ENCODE data around the gene DIDO1. TPM values are rescaled to one million over a fixed set of nuclear protein-coding genes. Genes with fewer than 3 reads are reported as not detected.

Gene DIDO1
- total RNA-seq, 1 donor from 2014 or later = 33.2 TPM

DNA sequence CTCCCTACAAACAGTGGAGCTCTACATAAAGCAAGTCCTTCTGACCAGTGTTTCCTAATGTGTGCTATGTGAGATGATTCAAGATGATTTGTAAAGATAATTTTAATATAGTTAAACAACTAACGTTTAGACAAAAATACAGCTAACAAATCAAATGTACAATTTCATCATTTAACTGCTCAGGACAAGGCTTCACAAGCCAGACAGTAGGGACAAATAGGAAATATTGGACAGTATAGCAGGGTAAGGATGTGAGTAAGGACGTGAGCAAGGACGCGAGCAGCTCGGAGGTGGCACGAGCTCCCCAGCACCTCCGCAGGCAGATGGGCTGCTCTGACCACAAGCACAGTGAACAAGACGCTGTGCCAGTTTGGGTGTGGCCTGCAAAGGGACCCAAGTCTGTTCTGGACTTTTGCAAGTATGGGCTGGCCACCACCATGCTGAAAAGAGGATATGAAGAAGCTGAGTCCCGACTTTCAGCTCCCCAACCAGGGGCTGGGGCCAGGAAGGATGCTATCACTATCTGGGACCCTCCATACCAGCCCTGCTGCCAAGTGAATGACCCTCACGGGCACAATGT is 14.5 kb downstream of the DIDO1 start:
- DNase-seq (ENCODE audit: low read depth, low spot score) = no peak

DNA sequence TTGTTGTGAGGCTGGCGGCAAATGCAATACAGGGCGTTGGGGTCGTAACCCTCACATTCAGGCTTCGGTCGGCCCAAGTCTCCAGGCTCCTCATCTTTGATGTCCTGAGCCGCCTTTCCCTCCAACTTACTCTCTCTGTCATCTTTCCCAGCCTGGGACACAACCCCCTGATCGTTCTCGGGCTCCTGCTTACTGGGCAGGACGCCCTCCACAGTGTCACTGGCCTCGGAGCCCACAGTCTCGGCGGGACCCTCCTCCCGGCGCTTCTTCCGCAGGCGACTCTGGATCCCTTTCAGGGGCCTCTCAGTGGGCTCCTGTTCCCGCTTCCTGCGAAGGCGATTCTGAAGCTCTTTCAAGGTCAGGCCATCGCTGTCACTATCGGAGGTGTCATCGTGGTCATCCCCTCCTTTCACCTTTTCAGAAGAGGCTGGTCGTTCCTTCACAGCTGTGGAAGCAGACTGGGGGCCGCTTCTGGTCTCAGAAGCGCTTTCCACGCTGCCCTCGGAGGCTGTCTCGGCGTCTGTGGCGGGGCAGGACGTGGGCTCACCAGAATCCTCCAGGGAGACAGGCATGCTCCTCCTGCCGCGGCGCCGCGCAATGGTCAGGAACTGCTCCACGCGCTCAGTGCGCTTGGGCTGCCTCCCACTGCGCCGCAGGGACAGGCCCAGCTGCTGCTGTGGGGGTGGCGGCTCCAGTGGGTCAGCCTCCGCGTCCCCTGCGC is 15.4 kb downstream of the DIDO1 start:
- DNase-seq (ENCODE audit: low read depth, low spot score) = no peak

DNA sequence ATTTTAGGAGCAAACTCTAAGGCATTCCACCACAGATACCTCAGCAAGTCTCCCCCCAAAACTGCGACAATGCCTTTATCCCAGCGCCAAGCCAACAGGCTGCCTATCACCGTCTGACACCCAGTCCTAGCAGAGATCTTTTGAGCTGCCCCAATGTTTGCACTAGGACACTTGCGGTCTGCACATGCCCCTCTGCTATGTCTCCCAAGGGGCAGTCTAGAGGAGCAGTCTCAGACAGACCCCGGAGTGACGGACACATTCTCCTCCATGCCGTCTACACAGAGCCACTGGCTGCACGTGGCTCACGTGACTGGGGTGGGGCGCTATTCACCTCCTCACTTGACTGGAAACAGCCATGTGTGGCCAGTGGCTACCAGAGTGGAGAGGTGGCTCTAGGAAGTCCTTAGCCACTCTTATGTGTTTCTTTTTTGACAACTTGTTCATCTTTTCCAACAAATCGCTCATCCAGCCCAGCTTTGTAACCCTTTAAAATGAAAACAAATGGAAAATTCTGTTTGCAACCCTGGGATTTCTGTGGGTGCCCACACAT is 16.0 kb downstream of the DIDO1 start:
- DNase-seq (ENCODE audit: low read depth, low spot score) = no peak

DNA sequence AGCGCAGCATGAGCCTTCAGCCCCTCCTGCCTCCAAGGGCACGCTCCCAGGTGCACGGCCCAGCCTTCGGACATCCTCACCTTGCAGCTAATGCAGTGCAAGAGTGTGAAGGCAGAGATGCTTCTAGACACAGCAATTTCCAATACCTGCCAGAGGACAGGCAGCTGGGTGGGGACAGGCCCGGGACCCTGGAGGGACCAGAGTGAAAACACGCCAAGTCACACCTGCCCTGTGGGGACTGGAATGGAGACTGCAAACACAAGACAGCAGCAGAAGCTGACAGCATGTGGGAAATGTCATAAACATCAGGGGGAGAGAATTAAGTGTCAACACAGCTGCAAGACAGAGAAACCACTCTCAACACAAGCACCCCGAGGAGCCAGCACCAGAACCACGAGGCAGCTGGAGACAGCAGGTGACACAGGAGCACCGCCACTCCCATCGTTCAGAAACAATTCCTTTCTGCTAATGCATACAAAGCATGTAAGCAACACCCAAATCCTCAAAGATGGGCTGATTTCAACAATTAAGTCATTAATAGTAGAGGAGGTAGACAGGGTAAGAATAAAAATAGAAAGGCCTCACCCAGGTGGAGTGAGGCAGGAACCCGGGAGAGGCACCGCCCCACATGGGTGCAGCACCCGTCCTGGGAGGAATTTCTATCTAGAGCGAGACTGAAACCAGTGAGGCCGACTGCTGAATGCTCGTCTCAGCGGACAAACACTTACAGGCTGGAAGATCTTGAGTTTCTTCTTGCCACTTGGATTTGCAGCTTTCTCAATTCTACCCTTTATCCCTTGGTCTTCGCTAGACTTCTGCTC is 17.1 kb downstream of the DIDO1 start:
- no peak for DNase-seq (ENCODE audit: low read depth, low spot score)

DNA sequence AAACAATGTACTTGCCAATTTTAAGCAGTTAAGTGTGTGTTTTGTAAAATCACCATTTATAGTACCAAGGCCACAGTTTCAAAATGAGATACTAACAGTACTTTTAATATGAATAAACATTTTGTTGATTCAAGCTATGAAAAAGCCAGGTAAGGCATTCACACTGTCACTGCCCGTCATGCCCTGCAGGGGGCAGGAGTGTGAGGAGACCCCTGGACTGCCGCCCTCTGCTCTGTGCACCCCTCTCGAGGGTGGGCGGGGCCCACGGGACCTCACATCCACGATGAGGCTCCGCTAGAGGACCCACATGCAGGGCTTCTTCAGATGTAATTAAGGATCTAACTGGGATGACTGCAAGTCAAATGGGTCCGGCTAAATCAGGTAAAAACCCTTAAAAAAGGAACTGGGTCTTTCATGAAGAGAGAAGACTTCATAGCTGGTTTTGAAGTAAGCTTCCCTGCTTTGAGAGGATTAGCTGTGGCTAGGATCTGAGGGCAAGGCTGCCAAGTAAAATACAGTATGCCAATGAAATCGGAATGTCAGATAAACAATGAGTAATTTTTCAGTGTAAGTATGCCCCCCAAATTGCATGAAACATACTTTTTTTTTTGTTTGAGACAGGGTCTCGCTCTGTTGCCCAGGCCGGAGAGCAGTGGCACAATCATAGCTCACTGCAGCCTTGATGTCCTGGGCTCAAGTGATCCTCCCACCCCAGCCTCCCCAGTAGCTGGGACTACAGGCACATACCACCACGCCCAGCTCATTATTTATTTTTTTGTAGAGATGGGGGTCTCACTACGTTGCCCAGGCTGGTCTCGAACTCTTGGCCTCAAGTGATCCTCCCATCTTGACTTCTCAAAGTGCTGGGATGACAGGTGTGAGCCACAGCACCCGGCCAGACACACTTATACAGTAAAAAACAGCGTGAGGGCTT is 18.7 kb downstream of the DIDO1 start:
- no peak for DNase-seq (ENCODE audit: low read depth, low spot score)

DNA sequence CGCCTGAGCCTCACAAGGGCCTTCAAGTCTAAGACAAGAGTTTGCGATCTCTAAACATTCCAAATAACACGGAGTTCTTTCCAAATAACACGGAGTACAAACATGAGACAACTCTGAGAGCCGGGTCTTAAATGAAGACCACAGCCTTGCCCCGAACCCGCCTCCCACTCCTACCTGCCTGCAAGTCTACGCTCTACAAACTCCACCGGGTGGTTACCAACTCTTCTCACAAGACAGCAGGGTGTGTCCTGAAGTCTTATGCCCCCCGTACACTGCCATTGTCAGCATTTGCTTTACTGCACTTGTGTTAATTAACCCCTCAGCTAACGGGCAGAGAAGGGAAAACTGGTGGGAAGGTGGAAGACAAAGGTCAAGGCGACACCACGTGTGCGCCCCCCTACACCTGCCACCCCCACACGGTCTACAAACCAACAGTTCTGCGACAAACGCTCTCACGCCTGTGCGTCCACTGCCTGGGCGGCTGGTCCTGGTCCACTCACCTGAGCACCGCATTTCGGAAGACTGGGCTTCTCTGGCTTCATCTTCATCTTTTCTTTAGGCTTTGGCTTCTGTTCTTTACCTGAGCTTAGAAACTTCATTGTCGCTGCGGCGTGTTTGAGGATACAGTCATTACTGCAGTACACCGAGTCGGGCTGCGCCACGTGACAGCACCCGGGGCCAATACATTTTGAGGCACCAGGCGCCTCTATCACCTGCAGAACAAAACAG is 19.5 kb downstream of the DIDO1 start:
- no peak for DNase-seq (ENCODE audit: low read depth, low spot score)

DNA sequence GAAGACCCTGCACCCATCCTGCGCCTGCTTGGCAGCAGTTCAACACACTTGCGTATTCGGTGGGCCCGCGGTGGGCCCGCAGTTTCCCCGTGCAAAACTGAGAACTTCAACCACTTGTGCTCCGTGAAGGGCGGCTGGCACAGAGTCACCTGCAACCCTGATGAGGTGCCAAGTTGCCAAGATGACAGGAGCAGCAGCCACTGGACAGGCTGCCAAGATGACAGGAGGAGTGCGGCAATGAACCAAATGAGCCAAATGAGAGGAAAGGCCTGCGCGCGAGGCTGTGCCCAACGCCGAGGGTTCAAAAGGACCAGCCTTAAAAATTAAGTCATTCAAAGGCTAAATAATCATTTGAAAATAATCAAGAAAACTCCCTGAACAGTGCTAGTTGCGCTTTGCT is 20.1 kb downstream of the DIDO1 start:
- DNase-seq (ENCODE audit: low read depth, low spot score) = no peak

DNA sequence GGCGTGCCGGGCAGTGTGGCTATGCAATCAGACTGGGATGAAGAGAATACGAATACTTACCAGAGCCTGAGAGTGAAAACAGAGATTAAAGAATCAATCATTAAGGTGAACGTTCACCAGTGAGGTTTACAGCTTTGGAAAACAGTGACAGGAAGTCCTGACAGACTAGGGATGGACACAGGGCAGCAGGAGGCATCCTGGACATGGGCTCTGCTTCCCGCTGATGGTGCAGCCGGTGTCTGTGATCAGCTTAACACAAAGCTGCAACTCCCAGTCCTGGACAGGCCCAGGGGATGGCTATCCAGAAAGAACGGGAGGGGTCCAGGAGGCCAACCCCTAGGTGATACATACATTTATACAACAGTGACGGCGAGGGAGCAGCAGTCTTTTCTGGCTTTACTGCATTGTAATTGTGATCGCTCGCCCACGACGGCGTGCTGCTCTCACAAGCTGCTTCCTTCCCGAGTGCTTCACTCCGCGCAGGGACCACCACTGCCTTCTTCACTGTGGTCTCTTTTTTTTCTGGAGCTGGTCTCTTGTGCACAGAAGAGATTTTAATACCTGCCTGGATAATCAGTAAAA is 20.7 kb downstream of the DIDO1 start:
- DNase-seq (ENCODE audit: low read depth, low spot score) = no peak

DNA sequence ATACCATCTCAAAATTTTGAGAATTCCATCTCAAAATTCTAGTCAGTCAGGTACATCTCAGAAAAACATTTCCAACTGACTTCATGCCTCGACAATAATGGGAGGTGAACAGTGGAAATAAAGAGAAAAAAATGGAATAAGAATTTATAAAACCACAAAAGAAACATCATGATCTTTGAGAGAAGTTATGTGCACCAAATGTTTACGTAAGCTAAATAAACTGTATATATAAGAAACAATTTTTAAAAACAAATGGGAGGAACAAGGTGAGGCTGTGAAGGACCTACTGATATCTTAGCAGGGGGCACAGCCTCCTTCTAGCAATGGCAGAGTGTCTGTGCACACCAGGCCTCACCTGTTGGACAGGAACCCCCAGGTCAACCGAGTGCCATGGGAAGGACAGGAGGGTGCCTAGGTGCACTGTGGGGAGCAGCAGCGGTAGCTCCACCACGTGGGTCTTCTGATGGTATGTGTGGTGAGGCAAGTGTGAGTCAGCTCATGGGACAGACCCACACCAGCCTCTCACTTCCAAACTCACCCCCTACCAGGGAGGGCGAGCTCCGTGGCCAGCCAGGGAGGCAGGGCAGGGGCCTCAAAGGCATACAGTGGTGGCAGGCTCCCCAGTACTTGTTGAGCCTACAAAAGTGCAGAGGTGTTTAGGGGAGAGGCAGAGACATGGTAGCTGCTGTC is 23.2 kb downstream of the DIDO1 start:
- DNase-seq (ENCODE audit: low read depth, low spot score) = no peak

DNA sequence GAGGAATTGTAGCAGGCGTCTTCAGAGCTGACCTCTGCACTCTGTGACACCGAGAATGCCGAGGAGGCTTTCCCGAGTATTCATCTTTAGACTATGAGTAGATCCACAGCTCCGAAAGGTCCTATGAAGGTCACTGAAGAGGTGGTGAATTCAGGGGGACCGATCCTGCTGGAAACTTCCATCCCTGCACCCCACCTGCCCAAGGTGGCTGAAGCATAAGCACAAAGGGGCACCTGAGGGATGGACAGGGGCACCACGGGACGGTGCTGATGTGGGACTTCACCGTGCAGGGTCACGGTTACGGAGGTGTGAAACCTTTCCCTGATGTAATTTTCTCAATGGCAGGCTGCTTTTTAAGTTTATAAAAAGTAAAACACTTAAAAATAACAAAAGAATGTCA is 24.4 kb downstream of the DIDO1 start:
- no peak for DNase-seq (ENCODE audit: low read depth, low spot score)

DNA sequence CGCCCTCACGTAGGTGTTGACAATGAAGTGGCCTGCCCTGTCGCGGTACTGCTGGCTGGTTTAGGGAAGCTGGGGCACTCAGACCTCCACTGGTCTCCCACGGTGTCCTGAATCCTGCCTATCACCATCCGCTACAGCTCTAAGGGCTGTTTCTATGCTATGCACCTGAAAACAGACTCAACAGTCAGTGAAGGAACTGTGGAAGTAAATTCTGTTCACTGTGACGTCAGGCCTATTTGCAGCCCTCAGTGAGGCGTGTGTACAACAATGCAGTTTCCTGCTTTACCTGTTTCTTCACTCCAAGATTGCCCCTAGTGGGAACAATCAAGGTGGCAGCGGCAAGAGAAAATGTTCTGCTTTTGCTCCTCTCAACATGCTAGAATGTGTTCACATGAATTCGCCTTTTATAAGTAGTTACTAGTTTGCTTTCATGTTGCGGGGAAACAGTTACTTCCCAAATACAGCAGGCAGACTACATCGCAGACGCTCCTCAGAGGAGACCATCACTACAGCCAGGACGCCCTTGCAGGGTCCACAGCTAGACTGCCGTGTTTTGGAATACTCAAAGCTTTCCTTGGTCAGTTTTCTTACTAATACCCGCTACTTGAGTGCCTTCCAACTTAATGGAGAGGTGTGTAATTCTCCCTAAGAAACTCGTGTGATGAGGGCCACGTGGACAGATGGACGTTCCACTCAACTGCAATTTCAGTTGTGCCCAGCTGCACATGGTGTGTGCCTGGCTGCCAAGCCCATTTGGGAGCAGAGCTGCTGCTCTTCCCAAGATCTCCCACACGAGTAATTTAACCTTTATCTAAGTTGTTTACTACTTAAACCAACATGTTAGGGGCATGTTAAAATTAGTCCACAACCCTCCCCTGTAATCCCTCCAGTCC is 25.4 kb downstream of the DIDO1 start:
- DNase-seq (ENCODE audit: low read depth, low spot score) = no peak

DNA sequence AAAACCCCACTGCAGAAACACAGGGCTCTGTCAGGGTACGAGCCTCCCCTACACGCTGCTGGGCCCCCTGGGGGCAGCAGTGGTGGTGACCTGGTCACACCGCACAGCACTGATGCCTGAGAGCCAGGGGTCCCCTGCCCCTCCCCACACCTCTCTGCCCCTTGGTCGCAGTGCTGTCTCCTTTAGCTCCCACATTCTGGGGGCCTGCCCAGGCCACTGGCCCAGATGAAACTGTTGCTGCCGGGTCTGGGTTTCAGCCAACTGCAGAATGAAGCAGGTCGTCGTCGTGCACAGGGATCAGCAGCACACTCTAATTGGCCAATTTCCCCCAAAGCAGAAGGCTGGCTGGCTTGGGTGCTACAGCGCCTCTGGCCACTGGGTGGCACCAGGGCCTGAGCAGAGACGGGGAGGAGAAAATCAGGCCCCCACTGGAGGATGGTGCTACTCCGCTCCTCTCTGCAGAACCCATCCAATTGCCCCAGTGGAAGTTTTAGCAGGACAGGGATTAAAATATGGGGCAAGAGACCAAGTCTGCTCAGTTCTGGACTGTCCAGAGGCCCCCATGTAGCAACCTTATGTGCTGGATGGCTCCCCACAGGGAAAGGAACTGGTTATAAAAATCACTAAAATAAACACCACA is 26.1 kb downstream of the DIDO1 start:
- DNase-seq (ENCODE audit: low read depth, low spot score) = peak; percentile 15

DNA sequence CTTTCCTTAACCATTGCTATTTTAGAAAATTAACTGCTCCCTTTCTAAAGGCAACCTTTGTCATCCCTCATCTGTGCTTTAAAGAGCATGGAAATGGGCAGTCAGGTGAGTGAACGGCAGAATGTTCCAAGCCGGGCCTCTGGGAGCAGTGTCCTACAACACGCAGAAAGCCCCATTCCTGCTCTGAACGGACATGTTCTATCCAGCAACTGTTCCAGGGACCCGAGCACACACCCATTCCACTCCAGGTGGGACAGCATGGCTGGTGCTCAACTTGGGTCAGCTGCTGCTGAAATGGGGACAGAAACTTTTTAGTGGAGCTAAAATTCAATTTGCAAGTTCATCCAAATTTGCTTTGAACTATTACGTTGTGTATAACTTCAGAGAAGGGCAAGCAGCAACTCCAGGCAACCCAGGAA is 26.7 kb downstream of the DIDO1 start:
- DNase-seq (ENCODE audit: low read depth, low spot score) = no peak

DNA sequence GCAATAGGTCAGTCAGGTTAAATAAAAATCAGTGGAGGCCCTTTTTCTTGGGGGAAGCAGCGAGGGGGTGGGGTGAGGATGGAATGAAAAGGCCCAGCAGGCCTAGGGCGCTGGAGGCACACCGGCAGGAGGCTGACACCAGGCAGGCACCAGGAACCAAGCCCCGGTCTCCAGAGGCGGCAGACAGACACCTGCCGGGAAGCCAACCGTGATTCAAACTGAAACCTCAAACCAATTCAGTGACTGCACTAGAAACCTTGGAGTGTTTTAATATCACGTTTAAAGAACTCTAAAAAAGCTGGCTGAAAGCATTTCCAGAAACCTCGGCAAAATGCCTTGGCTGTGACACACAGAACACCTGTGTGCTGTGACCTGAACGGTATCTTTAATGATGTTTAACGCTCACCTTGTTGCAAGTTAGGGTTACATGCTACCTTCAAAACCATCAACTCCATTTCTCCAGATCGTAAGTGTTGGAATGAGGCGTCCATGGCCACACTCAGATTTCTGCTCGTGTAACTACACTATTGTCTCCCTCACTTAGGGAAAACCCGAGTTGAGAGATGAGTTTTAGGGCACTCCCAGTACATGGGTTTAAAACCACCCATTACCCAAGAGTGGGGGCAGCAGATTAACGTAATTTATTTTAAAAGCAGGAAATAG is 27.2 kb downstream of the DIDO1 start:
- DNase-seq (ENCODE audit: low read depth, low spot score) = no peak

DNA sequence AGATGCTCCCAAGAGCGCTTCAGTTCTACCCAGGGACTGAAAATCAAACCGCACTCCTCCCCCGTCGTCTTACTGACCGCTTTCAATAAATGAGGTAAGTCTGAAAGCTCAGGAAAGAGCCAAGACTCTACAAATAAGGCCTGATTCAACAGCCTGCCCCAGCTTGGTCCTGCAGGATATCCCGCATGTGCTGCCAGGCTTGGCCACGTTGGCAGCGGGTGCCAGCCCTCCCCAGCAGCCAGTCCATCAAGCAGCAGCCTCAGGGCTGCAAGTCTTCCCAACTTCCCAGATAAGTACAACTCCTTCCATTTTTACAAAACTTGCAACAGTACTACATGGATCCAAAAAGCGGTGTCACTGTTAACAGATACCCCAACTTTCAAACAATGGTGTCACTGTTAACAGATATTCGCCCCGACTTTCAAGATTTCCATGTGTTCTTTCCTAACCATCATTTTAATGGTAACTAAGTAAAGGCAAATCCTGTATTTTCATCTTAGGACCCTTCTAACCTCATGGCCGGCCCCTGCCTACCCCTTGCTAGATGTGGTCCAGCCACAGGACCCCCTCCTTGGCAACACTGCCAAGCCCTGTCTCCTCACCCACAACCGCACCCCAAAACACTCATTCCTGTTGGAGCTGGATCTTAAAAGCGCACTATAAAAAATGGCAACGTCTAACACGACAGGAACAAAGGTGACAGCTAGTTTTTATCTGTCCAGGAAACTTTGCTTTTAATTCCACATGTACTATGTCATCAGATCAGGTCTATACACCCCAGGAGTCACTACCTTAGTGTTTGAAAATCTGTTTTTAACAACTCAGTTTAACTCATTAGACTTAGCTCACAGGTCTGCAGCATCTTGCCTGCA is 28.0 kb downstream of the DIDO1 start:
- DNase-seq (ENCODE audit: low read depth, low spot score) = no peak

DNA sequence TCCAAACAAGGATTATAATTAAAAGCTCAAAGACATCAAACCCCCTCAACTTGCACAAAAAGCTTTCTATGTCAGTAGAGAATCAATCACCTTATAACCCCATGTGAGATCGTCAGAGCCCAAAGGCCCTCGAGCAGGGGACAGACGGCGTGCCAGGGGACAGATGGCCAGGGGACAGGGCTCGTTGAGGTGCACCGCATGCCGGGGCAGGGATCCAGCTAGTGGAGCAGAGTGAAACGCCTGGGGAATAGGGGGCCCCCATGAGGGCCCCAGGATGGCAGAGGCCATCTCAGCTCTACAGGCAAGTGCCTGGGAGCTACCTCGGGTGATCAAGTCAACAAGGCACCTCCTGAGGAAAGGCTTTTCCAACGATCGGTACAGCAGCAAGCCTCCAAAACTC is 28.6 kb downstream of the DIDO1 start:
- no peak for DNase-seq (ENCODE audit: low read depth, low spot score)

All from pulmonary artery endothelial cell (primary cell).